Esophagus squamous epithelium (tissue), 5 donors: Measurements from ENCODE around the gene DOK3. TPM values are rescaled to one million over a fixed set of nuclear protein-coding genes. Genes with fewer than 3 reads are reported as not detected.

Source experiments
- DNase-seq: peaks from one replicate; lab custom pipeline; 2025; lab: John Stamatoyannopoulos, UW
- H3K27ac ChIP-seq, 4 donors: fragments of 200-600 bp; sonication (generic); one replicate each; pipeline ENCODE4 v1.5.1; 2016 to 2019; ENCODE audit warnings: mild to moderate bottlenecking in 1 of 4
- H3K27me3 ChIP-seq, 4 donors: fragments of 200-600 bp; sonication (generic); 1 replicate in 3 of 4; 2 replicates in 1 of 4; pipeline versions ENCODE4 v1.5.1 to v1.6.0; 2017 to 2021; ENCODE audit warnings: antibody characterized with exemption in 1 of 4
- H3K36me3 ChIP-seq, 3 donors: fragments of 200-600 bp; sonication (generic); one replicate each; pipeline ENCODE4 v1.5.1; 2016 to 2019
- H3K4me1 ChIP-seq, 3 donors: fragments of 200-600 bp; sonication (generic); one replicate each; pipeline ENCODE4 v1.5.1; 2017 to 2019
- H3K4me3 ChIP-seq, 4 donors: fragments of 200-600 bp; sonication (generic); 1 replicate in 3 of 4; 2 replicates in 1 of 4; pipeline ENCODE4 v1.5.1; 2016 to 2019; ENCODE audit warnings: mild to moderate bottlenecking in 2 of 4, moderate library complexity in 1 of 4
- H3K9me3 ChIP-seq, 3 donors: fragments of 200-600 bp; sonication (generic); one replicate each; pipeline ENCODE4 v1.5.1; 2016 to 2019
- CTCF ChIP-seq, 6 experiments: fragments of 450-650 bp in 4 of 6; fragments of 200-600 bp in 2 of 6; sonication (generic) in 2 of 6; IDR thresholded peaks; one replicate each; pipeline ENCODE4 v1.5.1; 2016 to 2019; ENCODE audit warnings: antibody characterized with exemption in 6 of 6, mild to moderate bottlenecking in 4 of 6, moderate library complexity in 4 of 6
- POLR2A ChIP-seq, 4 donors: fragments of 450-650 bp; IDR thresholded peaks; one replicate each; pipeline ENCODE4 v1.6.1; 2017; ENCODE audit warnings: antibody characterized with exemption in 4 of 4, mild to moderate bottlenecking in 4 of 4, moderate library complexity in 3 of 4
- WGBS, 2 donors: methylation state at CpG; one replicate each; pipeline ENCODE4 v1.1.5; 2018; 5-methylcytosine and 5-hydroxymethylcytosine counted together
- intact Hi-C: fragments of 100-400 bp; cut with DNase I; formaldehyde crosslinking; loops from one replicate; pipeline ENCODE4 v1.15.0; 2022
- total RNA-seq, 4 donors: library from RNA; depleted of rRNA; stranded (reverse); fragments of >200 nt; gene quantifications; one replicate each; pipeline ENCODE4 v1.1.0, GENCODE V29; 2016
- donor health status: DM: yes; HTN: yes; CAD: no.

DOK3 gene
- total RNA-seq, 4 donors from 2014 or later: 2.4 to 7.2 (median 4.4) TPM

- 27 to 46% methylated on average over 8 to 12 of the region's 12 CpGs for WGBS, 2 donors
- DNase-seq: no peak
- Histone ChIP-seq H3K27me3 (peaks cover 0 to 15% (median 0%) of the 10 kb centered on the region in 4 donors), H3K36me3 (peaks cover 0 to 27% (median 5%) of the 10 kb centered on the region in 3 donors), H3K27ac (peak overlapping the region in 3 of 4 donors; percentile 30 to 65 (median 50)), H3K4me1 (peaks cover 29 to 63% (median 39%) of the 10 kb centered on the region in 3 donors), H3K4me3 (peak overlapping the region in 3 of 4 donors; percentile 43 to 76 (median 74)), H3K9me3 (no peaks in the 10 kb centered on the region)
- intact Hi-C loops: loop anchor here (10.0 kb wide), 1 partner anchor 142 kb away; the partner anchor contains the start of gene MXD3
- TF ChIP-seq CTCF (IDR thresholded peaks at IDR 0.05) (no peak), POLR2A (IDR thresholded peaks at IDR 0.05) (no peak)
Measured at GRCh38 chr5:177456591-177456964, 53.0 kb downstream of the DOK3 start.

DNA sequence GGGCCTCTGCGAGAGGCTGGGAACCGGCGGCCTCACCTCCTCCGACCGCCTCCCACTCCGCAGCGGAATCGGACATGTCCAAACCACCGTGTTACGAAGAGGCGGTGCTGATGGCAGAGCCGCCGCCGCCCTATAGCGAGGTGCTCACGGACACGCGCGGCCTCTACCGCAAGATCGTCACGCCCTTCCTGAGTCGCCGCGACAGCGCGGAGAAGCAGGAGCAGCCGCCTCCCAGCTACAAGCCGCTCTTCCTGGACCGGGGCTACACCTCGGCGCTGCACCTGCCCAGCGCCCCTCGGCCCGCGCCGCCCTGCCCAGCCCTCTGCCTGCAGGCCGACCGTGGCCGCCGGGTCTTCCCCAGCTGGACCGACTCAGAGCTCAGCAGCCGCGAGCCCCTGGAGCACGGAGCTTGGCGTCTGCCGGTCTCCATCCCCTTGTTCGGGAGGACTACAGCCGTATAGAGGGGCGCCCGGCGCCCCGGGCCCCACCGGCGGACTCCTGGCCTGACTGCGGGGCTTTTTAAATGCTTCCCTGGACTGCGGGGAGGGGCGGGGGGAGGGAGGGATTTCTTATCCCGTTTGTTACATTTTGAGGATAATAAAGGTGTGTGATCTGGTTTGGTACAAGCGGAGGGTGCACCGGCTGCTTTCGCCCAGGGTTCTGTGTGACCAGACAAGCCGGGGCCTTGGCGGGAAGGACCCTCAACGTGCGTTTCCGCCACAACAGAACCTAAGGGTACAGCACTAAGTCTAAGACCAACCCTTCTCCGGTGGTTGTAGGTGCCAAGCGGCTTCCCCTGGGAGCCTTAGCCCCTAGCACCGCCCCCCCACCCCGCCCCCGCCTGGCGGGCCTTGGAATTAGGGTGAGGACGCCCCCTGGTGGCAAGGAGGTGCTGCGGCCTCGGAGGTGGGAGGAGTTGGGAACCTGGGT is 53.7 kb downstream of the DOK3 start:
- DNase-seq: peak; percentile 50
- TF ChIP-seq POLR2A (IDR thresholded peaks at IDR 0.05) (no peak), CTCF (IDR thresholded peaks at IDR 0.05) (peak; percentile 91 to 94 (median 92))
- Histone ChIP-seq H3K36me3 (peaks cover 0 to 27% (median 5%) of the 10 kb centered on the region in 3 donors), H3K27ac (peak overlapping the region; percentile 68 to 91 (median 80)), H3K9me3 (no peaks in the 10 kb centered on the region), H3K4me3 (peak overlapping the region; percentile 43 to 76 (median 60)), H3K4me1 (peaks cover 29 to 61% (median 39%) of the 10 kb centered on the region in 3 donors), H3K27me3 (peaks cover 0 to 18% (median 0%) of the 10 kb centered on the region in 4 donors)
- WGBS, 2 donors: 0% methylated on average over 1 to 10 of the region's 76 CpGs
- intact Hi-C loops: loop anchor here (10.0 kb wide), 1 partner anchor 141 kb away; the partner anchor contains the start of gene MXD3

GRCh38 chr5:177455036-177455660 is 54.5 kb downstream of the DOK3 start:
- Histone ChIP-seq H3K27me3 (peaks cover 0 to 25% (median 0%) of the 10 kb centered on the region in 4 donors), H3K27ac (peak overlapping the region; percentile 68 to 91 (median 80)), H3K4me1 (peaks cover 30 to 65% (median 39%) of the 10 kb centered on the region in 3 donors), H3K36me3 (peaks cover 0 to 24% (median 5%) of the 10 kb centered on the region in 3 donors), H3K9me3 (no peaks in the 10 kb centered on the region), H3K4me3 (peak overlapping the region; percentile 43 to 76 (median 60))
- WGBS, 2 donors: no CpG with 5 or more reads among the region's 80 CpGs
- TF ChIP-seq CTCF (IDR thresholded peaks at IDR 0.05) (peak; percentile 66 to 89 (median 74)), POLR2A (IDR thresholded peaks at IDR 0.05) (no peak)
- intact Hi-C loops: loop anchor here (10.0 kb wide), 1 partner anchor 140 kb away; the partner anchor contains the start of gene MXD3
- DNase-seq: no peak

DNA sequence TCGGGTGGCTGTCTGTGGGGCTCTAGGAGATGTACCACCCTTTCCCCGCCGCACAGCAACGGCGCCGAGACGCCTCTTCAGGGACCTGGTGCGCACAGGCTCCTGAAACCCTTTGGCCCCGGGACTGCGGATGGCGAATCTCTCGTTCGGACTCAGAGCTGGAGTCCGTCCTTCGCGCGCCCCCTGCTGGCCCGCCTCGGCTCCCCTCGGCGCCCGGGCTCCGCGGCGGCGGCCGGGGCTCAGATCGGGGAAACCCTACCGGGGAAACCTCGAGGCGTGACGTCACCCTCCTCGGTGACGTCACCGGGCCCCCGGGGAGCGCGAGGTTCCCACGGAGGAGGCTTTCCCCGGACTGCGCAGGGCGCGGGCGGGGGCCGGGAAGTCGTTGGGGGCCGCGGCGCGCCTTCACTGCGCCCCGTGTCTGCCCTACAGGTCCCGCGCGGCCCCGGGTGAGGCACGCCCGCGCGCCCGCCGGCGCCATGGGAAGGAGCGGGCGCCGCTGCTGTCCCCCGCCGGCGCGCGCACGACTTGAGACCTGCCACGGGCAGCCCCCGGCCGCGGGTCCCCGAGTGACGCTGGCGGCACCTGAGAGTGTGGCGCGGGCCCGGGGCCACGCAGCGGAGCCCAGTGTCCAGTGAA is 55.1 kb downstream of the DOK3 start:
- TF ChIP-seq POLR2A (IDR thresholded peaks at IDR 0.05): no peak
- TF ChIP-seq CTCF (IDR thresholded peaks at IDR 0.05): peak; percentile 96 to 99 (median 98)
- DNase-seq: peak; percentile 63
- H3K4me3 ChIP-seq: peak overlapping the region; percentile 43 to 76 (median 60)
- peaks cover 0 to 18% (median 5%) of the 10 kb centered on the region in 3 donors for H3K36me3 ChIP-seq
- H3K4me1 ChIP-seq: peaks cover 34 to 71% (median 40%) of the 10 kb centered on the region in 3 donors
- intact Hi-C loops: loop anchor here (5.0 to 10.0 kb wide), 2 partner anchors 47 to 140 kb away; partner anchors contain the start of genes F12 and MXD3
- peak overlapping the region; percentile 68 to 91 (median 80) for H3K27ac ChIP-seq
- peaks cover 0 to 30% (median 0%) of the 10 kb centered on the region in 4 donors for H3K27me3 ChIP-seq
- no peaks in the 10 kb centered on the region for H3K9me3 ChIP-seq
- WGBS, 2 donors: 0% methylated on average over 11 of the region's 84 CpGs; no CpG with 5 or more reads in 1 of the 2 donors
